Suprapubic skin (tissue), 4 donors: ENCODE measurements around the gene ATL2. TPM values are rescaled to one million over a fixed set of nuclear protein-coding genes. Genes with fewer than 3 reads are reported as not detected.

Source experiments
- DNase-seq, 2 donors: peaks; one replicate each; pipeline ENCODE4 v3.0.0-alpha.2; 2019; ENCODE audit warnings: low spot score in 2 of 2
- H3K27ac ChIP-seq: fragments of 200-600 bp; sonication (generic); one replicate; pipeline ENCODE4 v1.5.1; 2019
- H3K27me3 ChIP-seq: fragments of 200-600 bp; sonication (generic); one replicate; pipeline ENCODE4 v1.5.1; 2019
- H3K36me3 ChIP-seq: fragments of 200-600 bp; sonication (generic); one replicate; pipeline ENCODE4 v1.5.1; 2019
- H3K4me1 ChIP-seq: fragments of 200-600 bp; sonication (generic); one replicate; pipeline ENCODE4 v1.5.1; 2019
- H3K4me3 ChIP-seq: fragments of 200-600 bp; sonication (generic); one replicate; pipeline ENCODE4 v1.5.1; 2019; ENCODE audit warnings: mild to moderate bottlenecking
- H3K9me3 ChIP-seq: fragments of 200-600 bp; sonication (generic); one replicate; pipeline ENCODE4 v1.5.1; 2019
- EP300 ChIP-seq: sonication (generic); formaldehyde crosslinking; IDR thresholded peaks from one replicate; pipeline ENCODE4 v1.6.1; 2017; ENCODE audit warnings: antibody characterized with exemption
- POLR2A ChIP-seq, 2 donors: fragments of 450-650 bp; IDR thresholded peaks; one replicate each; pipeline ENCODE4 v1.6.1; 2017; ENCODE audit warnings: antibody characterized with exemption in 2 of 2, mild to moderate bottlenecking in 2 of 2, moderate library complexity in 2 of 2
- POLR2AphosphoS5 ChIP-seq, 3 donors: sonication (generic); formaldehyde crosslinking; IDR thresholded peaks; one replicate each; pipeline ENCODE4 v1.6.1; 2017; ENCODE audit warnings: antibody characterized with exemption in 3 of 3
- WGBS: methylation state at CpG from one replicate; pipeline ENCODE4 v1.1.5; 2018; 5-methylcytosine and 5-hydroxymethylcytosine counted together
- total RNA-seq, 4 donors: library from RNA; depleted of rRNA; stranded (reverse); fragments of >200 nt; gene quantifications; one replicate each; pipeline ENCODE4 v1.1.0, GENCODE V29; 2016
- TF ChIP-seq, protein P1 (sequence below), 2 donors: fragments of 200-600 bp in 1 of 2; fragments of 450-650 bp in 1 of 2; sonication (generic) in 1 of 2; IDR thresholded peaks; one replicate each; pipeline ENCODE4 v1.5.1; 2016 to 2019; ENCODE audit warnings: antibody characterized with exemption in 2 of 2, mild to moderate bottlenecking in 1 of 2, moderate library complexity in 1 of 2

Gene ATL2
- 100 to 1,000 TPM; 144 to 230 (median 170) TPM for total RNA-seq

DNA sequence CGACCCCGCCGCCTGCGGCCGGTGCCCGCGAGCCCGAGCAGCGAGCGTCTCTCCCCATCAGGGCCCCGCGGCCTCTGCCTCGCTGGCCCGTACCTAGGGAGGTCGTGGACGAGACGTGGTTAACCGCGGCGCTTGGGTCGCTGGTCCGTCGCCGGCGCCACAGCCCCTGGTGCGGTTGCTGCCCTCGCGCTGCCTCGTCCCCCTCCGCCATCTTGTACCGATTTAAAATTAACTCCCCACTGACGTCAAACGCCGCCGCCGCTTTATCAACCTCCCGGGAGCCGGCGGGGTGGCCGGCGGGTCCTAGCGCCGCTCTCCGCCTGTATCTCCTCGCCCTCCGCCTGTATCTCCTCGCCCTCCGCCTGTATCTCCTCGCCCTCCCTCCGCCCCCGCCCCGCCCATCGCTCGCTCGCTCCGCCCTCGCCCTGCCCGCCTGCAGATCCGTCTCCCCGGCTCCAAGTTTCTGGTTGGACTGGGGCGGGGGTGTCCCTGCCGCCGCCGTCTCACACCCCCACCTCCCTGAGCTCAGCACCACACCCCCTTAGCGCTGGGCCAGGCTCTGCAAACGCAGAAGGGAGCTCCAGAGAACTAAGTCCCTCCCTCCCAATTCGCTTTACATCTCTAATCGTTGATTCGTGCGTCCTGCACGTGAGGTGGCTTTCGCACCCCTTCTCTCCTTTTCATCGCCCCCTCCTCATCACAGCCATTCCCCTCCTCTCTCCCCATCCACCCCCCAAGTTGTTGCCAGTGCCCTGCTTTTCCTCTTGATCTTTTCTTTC is at the start of gene ATL2:
TSS of gene ATL2 (minus strand) at position 224 of the 779 bp plus-strand sequence. CDS start at position 211, 13 bp downstream.
- peak within 1 kb of the TSS; percentile 97 for H3K4me3 ChIP-seq
- no peaks in the 10 kb centered on the region for H3K9me3 ChIP-seq
- WGBS = under 1% methylated on average over 68 of the region's 73 CpGs
- peak; percentile 97 to 98 for DNase-seq
- TF ChIP-seq, protein P1, sequence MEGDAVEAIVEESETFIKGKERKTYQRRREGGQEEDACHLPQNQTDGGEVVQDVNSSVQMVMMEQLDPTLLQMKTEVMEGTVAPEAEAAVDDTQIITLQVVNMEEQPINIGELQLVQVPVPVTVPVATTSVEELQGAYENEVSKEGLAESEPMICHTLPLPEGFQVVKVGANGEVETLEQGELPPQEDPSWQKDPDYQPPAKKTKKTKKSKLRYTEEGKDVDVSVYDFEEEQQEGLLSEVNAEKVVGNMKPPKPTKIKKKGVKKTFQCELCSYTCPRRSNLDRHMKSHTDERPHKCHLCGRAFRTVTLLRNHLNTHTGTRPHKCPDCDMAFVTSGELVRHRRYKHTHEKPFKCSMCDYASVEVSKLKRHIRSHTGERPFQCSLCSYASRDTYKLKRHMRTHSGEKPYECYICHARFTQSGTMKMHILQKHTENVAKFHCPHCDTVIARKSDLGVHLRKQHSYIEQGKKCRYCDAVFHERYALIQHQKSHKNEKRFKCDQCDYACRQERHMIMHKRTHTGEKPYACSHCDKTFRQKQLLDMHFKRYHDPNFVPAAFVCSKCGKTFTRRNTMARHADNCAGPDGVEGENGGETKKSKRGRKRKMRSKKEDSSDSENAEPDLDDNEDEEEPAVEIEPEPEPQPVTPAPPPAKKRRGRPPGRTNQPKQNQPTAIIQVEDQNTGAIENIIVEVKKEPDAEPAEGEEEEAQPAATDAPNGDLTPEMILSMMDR (IDR thresholded peaks at IDR 0.05) = no peak
- TF ChIP-seq EP300 = no peak
- TF ChIP-seq POLR2AphosphoS5 (IDR thresholded peaks at IDR 0.05) = peak; percentile 9 to 91 (median 44)
- TF ChIP-seq POLR2A (IDR thresholded peaks at IDR 0.05) = peak in 1 of 2 donors; percentile 92
- no peaks in the 10 kb centered on the region for H3K36me3 ChIP-seq
- H3K27me3 ChIP-seq = no peaks in the 10 kb centered on the region
- peak within 1 kb of the TSS; percentile 100 for H3K27ac ChIP-seq
- peaks cover 51% of the 10 kb centered on the region for H3K4me1 ChIP-seq

DNA sequence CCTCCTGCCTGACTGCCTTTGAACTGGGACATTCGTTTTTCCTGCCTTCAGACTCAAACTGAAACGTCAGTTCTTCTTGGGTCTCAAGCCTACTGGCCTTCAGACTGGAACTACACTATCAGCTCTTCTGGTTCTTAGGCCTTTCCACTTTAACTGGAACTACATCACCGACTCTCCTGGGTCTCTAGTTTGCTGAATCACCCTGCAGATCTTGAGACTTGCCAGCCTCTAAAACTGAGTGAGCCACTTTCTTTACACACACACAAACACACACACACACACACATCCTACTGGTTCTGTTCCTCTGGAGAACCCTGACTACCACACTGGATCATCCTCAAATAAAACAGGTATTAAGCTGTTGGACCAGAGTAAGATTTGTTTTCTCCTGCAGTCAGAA is 46.7 kb upstream of the ATL2 start:
- H3K36me3 ChIP-seq = no peaks in the 10 kb centered on the region
- no peak for DNase-seq
- WGBS = 66% methylated on average over 3 of the region's 3 CpGs
- no peak overlapping the region for H3K27ac ChIP-seq
- H3K4me3 ChIP-seq = no peak overlapping the region
- TF ChIP-seq, protein P1 (IDR thresholded peaks at IDR 0.05) = no peak
- TF ChIP-seq POLR2A (IDR thresholded peaks at IDR 0.05) (no peak), EP300 (no peak), POLR2AphosphoS5 (IDR thresholded peaks at IDR 0.05) (no peak)
- H3K27me3 ChIP-seq = no peaks in the 10 kb centered on the region
- no peaks in the 10 kb centered on the region for H3K9me3 ChIP-seq
- peaks cover 4% of the 10 kb centered on the region for H3K4me1 ChIP-seq

DNA sequence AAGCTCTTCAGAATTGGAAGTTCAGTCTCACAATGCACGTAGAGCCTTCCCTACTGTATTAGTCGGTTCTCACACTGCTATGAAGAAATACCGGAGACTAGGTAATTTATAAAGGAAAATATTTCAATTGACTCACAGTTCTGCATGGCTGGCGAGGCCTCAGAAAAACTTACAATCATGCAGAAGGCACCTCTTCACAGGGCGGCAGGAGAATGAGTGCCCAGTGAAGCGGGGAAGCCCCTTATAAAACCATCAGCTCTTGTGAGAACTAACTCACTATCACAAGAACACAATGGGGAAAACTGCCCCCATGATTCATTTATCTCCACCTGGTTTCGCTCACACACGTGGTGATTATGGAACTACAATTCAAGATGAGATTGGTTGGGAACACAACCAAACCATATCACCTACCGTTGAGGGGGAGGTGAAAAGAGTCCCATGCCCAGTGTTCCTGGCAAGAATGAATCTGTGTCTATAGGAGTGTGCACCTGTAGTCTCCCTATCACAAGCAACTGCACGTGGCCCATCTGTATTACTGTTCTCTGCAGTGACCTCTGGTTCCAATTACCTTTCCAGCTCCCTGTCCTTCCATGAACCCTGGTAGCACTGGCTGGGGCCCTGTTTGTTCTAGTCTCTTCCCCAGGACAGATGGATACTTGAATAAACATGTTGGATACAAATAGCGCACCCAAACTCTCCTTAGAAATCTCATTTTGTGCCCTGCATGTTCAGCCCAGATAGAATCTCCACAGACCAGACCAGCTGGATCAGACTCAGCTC is 44.4 kb upstream of the ATL2 start:
- Histone ChIP-seq H3K36me3 (no peaks in the 10 kb centered on the region), H3K9me3 (no peaks in the 10 kb centered on the region), H3K27ac (no peak overlapping the region), H3K4me1 (peaks cover 21% of the 10 kb centered on the region), H3K4me3 (no peak overlapping the region), H3K27me3 (no peaks in the 10 kb centered on the region)
- no peak for TF ChIP-seq EP300
- TF ChIP-seq POLR2AphosphoS5 (IDR thresholded peaks at IDR 0.05) = no peak
- TF ChIP-seq, protein P1 (IDR thresholded peaks at IDR 0.05) = no peak
- TF ChIP-seq POLR2A (IDR thresholded peaks at IDR 0.05) = no peak
- no peak for DNase-seq
- 88% methylated on average over 11 of the region's 11 CpGs for WGBS

DNA sequence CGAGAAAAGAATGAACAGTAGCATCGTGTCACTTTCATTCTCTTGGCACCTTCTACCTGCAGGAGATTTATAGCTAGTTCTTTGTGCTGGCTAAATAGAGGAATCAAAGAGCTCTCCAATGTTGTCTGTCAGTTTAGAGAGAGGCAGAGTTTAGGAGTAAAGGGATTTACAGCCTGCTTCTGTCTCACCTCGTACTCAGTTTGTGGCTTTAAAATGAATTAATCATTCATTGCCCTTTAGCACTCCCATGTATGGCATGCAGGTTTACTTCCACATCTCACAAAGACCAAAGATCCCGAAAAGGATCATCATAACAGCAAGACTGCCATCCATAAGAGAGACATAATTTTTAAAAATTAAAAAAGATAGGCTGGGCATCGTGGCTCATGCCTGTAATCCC is 42.4 kb upstream of the ATL2 start:
- no peaks in the 10 kb centered on the region for H3K36me3 ChIP-seq
- H3K4me3 ChIP-seq = no peak overlapping the region
- TF ChIP-seq POLR2AphosphoS5 (IDR thresholded peaks at IDR 0.05) = no peak
- no peak for TF ChIP-seq EP300
- no peak for TF ChIP-seq POLR2A (IDR thresholded peaks at IDR 0.05)
- TF ChIP-seq, protein P1 (IDR thresholded peaks at IDR 0.05) = no peak
- no peak for DNase-seq
- no peaks in the 10 kb centered on the region for H3K27me3 ChIP-seq
- 56% methylated on average over 5 of the region's 5 CpGs for whole genome bisulfite sequencing
- no peaks in the 10 kb centered on the region for H3K9me3 ChIP-seq
- H3K4me1 ChIP-seq = peaks cover 26% of the 10 kb centered on the region
- no peak overlapping the region for H3K27ac ChIP-seq

DNA sequence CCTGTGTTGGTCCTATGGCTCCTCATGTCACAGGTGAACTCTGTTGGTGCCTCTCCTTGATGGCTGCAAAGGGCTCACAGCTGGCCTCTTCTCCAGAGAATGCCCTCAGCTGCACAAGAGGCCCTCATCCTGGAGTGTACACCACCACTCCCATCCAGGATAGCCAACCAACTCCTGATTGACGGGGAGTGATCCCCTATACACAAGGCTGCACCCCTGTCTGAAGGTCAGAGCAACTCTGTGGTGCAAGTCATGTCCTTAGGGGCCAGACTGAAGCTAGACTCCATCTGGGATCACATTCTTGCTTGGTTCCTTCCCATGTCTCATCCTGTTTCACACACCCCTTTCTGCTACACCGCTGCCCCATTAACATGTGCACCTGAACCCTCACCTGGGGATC is 41.7 kb upstream of the ATL2 start:
- DNase-seq = no peak
- Histone ChIP-seq H3K36me3 (no peaks in the 10 kb centered on the region), H3K27ac (peak overlapping the region; percentile 20), H3K4me3 (no peak overlapping the region), H3K9me3 (no peaks in the 10 kb centered on the region), H3K27me3 (no peaks in the 10 kb centered on the region), H3K4me1 (peaks cover 26% of the 10 kb centered on the region)
- TF ChIP-seq POLR2AphosphoS5 (IDR thresholded peaks at IDR 0.05) (no peak), EP300 (no peak), POLR2A (IDR thresholded peaks at IDR 0.05) (no peak)
- TF ChIP-seq, protein P1 (IDR thresholded peaks at IDR 0.05) = no peak
- 96% methylated on average over 2 of the region's 2 CpGs for WGBS
